ENCODE measurements around the gene CPLX1.
A peak's percentile ranks its signal among the peaks of the same experiment; 100 is the strongest.
"Not testable (repeated sequence)": the region's sequence is repeated elsewhere in the genome, so short reads cannot be mapped to it uniquely, and the experiment has no call there.

Gene CPLX1

DNA sequence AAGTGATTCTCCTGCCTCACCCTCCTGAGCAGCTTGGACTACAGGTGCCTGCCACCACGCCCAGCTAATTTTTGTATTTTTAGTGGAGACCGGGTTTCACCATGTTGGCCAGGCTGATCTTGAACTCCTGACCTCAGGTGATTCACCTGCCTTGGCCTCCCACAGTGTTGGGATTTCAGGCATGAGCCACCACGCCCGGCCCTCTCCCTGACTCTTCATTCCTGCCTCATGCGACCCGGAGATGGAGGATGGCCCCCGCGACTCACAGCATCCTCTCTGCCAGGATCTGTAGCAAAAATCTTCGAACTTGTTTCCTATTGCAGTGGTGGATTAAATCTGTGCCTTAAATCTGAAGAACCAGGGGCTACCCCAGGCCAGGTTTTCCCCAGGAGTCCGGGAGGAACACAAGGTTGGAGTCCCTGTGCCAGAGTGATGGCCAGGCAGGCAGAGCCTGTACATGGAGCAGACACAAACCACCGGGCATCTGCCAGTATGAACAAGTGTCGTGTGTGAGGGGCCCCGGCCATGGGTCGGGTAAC lies 11.5 kb downstream of the CPLX1 start:
- H3K27ac ChIP-seq: 0 out of 2 replicates have a peak overlapping the region, but pooled peaks have one; percentile 26
- TF ChIP-seq, protein P1, sequence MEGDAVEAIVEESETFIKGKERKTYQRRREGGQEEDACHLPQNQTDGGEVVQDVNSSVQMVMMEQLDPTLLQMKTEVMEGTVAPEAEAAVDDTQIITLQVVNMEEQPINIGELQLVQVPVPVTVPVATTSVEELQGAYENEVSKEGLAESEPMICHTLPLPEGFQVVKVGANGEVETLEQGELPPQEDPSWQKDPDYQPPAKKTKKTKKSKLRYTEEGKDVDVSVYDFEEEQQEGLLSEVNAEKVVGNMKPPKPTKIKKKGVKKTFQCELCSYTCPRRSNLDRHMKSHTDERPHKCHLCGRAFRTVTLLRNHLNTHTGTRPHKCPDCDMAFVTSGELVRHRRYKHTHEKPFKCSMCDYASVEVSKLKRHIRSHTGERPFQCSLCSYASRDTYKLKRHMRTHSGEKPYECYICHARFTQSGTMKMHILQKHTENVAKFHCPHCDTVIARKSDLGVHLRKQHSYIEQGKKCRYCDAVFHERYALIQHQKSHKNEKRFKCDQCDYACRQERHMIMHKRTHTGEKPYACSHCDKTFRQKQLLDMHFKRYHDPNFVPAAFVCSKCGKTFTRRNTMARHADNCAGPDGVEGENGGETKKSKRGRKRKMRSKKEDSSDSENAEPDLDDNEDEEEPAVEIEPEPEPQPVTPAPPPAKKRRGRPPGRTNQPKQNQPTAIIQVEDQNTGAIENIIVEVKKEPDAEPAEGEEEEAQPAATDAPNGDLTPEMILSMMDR (conservative IDR thresholded peaks at IDR 0.05): no peak

DNA sequence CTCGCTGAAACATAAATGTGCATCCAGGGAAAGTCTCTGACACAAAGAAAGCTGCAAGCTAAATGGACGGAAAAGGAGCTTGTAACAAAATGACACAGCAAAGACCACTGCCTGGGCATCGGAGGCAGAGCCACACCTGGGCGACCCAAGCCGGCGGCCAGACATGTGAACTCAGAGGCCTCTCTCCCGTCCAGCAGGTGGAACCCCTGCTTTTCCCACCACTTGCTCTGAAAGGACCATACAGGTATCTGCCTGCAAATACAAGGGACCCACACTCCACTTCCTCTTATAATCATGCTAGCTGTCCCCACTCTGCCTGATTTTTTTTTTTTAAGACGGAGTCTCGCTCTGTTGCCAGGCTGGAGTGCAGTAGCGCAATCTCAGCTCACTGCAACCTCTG lies 12.0 kb downstream of the CPLX1 start:
- no peak overlapping the region for H3K27ac ChIP-seq
- TF ChIP-seq, protein P1 (conservative IDR thresholded peaks at IDR 0.05): no peak

DNA sequence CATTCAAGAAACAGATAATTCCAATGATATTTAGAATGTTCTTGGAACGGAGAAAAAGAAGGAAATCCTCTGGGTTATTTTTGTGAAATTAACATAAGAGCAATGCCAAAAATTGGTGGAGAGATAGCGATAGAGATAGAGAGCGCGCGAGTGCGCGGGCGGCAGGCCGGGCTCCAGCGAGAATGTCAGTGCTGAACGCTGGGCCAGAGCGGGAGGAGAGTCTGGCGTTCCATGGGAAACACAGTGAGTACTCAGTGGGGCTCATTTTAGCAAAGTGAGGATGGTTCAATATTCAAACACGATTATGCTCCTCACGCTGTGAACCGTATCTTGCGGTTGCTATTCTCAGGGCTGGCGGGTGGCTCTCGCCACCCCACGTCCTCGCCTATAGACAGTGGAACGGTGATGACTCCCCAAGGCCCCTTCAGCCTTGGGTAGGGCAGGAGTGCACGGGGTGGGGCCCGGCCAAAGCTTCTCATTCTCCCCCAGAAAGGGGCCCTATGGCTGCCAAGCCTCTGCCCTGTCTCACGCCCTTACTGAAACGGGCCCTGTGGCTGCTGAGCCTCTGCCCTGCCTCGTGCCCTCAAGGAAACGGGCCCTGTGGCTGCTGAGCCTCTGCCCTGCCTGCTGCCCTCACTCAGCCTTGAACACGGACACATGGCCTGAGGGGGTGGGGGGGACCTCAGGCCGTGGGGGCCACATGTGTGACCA lies 16.9 kb downstream of the CPLX1 start:
- H3K27ac ChIP-seq: no peak overlapping the region
- TF ChIP-seq, protein P1 (conservative IDR thresholded peaks at IDR 0.05): no peak

DNA sequence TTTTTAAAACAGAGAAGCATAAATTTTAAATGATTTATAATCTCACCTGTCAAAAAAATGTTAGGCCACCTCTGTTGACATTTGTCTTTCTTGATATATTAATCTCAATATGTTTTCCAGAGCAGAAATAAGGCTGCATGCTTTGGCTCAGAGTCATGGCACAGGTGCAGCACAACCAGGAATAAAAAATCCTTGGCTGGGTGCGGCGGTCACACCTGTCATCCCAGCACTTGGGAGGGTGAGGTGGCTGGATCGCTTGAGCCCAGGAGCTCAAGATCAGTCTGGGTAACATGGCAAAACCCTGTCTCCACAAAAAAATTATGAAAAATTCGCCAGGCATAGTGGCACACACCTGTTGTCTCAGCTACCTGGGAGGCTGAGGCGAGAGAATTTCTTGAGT lies 18.1 kb downstream of the CPLX1 start:
- TF ChIP-seq, protein P1 (conservative IDR thresholded peaks at IDR 0.05): no peak

DNA sequence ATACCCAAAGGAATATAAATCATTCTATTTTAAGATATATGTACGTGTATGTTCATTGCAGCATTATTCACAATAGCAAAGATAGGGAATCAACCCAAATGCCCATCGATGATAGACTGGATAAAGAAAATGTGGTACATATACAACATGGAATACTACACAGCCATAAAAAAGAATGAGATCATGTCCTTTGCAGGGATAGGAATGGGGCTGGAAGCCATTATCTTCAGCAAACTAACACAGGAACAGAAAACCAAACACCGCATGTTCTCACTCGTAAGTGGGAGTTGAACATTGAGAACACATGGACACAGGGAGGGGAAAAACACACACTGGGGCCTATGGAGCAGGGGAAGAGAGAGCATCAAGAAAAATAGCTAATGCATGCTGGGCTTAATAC lies 18.9 kb downstream of the CPLX1 start:
- not testable (repeated sequence) for H3K27ac ChIP-seq

More for the DNA sequence above, 18.1 kb downstream of the CPLX1 start:
- no peak overlapping the region for H3K27ac ChIP-seq

DNA sequence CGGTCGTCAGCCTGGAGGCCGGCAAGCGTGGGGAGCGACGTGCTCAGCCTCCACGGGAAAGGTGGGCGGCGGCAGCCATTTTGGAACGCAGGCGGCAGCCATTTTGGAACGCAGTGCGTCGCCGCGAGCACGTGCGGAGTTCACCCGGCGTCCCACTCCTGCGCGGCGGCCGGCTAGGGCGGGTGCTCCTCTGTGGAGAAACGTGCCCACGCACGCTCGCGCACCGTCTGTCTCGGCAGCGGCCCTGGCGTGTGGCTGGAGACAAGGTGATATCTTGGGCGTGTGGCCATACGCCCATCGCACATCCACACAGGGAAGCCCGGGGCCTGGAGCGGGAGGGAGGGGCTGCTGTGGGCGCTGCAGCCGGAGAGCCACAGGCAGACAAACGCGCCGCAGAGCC lies 21.1 kb downstream of the CPLX1 start:
- TF ChIP-seq, protein P1 (conservative IDR thresholded peaks at IDR 0.05): no peak
- H3K27ac ChIP-seq: no peak overlapping the region

DNA sequence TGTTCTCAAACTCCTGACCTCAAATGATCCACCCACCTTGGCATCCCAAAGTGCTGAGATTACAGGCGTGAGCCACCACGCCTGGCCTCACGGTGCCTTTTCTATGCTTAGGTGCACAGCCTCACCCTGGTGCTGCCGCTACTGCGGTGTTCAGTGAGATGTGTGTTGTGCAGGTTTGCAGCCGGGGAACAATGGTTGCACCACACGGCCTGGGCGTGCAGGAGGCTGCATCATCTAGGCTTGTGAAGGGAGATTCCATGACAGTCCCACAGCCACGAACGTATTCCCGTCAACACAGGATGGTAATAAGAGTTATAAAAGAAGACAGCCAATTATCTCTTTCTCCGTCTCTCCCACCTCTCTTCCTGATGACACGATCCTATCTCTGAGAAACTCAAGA lies 22.0 kb downstream of the CPLX1 start:
- TF ChIP-seq, protein P1 (conservative IDR thresholded peaks at IDR 0.05): no peak
- no peak overlapping the region for H3K27ac ChIP-seq

DNA sequence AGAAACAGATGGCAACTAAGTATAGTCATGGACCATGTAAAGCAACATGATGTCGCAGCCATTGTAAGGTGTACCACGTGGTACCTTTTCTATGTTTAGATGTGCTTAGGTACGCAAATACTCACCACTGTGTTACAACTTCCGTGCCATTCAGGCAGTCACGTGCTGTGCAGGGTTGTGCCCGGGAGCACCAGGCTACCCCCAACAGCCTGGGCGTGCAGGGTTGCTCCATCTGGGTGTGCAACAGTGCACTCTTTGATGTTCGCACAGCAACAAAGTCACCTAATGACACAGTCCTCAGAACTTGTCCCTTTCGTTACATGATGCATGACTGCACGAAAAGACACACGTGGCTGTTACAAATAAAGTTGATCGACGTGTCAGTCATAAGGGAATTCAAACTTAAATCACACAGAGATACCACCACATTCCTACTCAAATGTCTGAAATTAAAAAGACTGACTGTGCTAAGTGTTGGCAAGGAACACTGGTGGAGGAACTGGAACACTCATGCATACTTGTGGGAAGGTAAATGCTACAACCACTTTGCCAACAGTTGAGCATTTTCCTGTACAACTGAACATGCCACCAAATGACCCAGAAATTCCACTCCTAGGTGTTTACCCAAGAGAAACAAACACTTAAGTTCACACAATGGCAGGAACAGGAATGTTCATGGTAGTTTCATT lies 24.3 kb downstream of the CPLX1 start:
- no peak overlapping the region for H3K27ac ChIP-seq

More for the DNA sequence above, 24.3 kb downstream of the CPLX1 start:
- TF ChIP-seq, protein P1 (conservative IDR thresholded peaks at IDR 0.05): no peak

Data from VCaP (cell line).